K562 (cell line): ENCODE results near the gene C1QTNF12. TPM values are rescaled to one million over a fixed set of nuclear protein-coding genes. Genes with fewer than 3 reads are reported as not detected.

Experiments used
- E2F1 ChIP-seq: sonication (generic); formaldehyde crosslinking; IDR thresholded peaks from 2 replicates; pipeline ENCODE4 v1.8.1; 2023; ENCODE audit warnings: mild to moderate bottlenecking, missing genetic modification reagents, moderate library complexity
- FOXK1 ChIP-seq: sonication (generic); formaldehyde crosslinking; IDR thresholded peaks from 2 replicates; pipeline ENCODE4 v1.8.0; 2022; ENCODE audit warnings: missing genetic modification reagents, mild to moderate bottlenecking, borderline replicate concordance
- KDM5B ChIP-seq: fragments of 200-600 bp; sonication (generic); IDR thresholded peaks from 2 replicates; pipeline ENCODE4 v1.6.1; 2012; ENCODE audit warnings: low read depth, mild to moderate bottlenecking, moderate library complexity, low read length, control low read depth, inconsistent platforms; ENCODE audit not compliant: insufficient replicate concordance
- MEF2A ChIP-seq: IDR thresholded peaks from 2 replicates; pipeline ENCODE4 v1.6.1; 2011; ENCODE audit warnings: low read depth, mild to moderate bottlenecking, low read length, moderate library complexity; ENCODE audit not compliant: control insufficient read depth
- POLR2G ChIP-seq: fragments of 200-400 bp; formaldehyde crosslinking; IDR thresholded peaks from 2 replicates; pipeline ENCODE4 v1.6.1; 2017; ENCODE audit warnings: low read depth, mild to moderate bottlenecking, antibody characterized with exemption, low read length, moderate library complexity
- U2AF1 ChIP-seq: fragments of 200-400 bp; formaldehyde crosslinking; optimal IDR thresholded peaks from 2 replicates; pipeline ENCODE3; 2017; ENCODE audit warnings: mild to moderate bottlenecking, low read depth, low read length, moderate library complexity
- ZNF212 ChIP-seq: fragments of 450-650 bp; formaldehyde crosslinking; IDR thresholded peaks from 2 replicates; pipeline ENCODE4 v1.4.0; 2020; ENCODE audit warnings: mild to moderate bottlenecking
- ZNF232 ChIP-seq: sonication (generic); formaldehyde crosslinking; IDR thresholded peaks from 2 replicates; pipeline ENCODE4 v1.8.0; 2022; ENCODE audit warnings: mild to moderate bottlenecking, missing genetic modification reagents
- ZNF398 ChIP-seq: fragments of 250-450 bp; sonication (Bioruptor Pico); IDR thresholded peaks from 2 replicates; pipeline ENCODE4 v1.8.0; 2021; ENCODE audit warnings: moderate library complexity, mild to moderate bottlenecking, inconsistent platforms
- ZNF408 ChIP-seq: fragments of 250-450 bp; sonication (Bioruptor Pico); IDR thresholded peaks from 2 replicates; pipeline ENCODE4 v1.4.0; 2020; ENCODE audit warnings: low read depth, mild to moderate bottlenecking, moderate library complexity
- polyA plus RNA-seq, 8 experiments: library from polyadenylated mRNA; depleted of rRNA in 4 of 8; stranded (reverse) in 5 of 8; unstranded in 3 of 8; fragments of >200 nt; fragmentation: Nextera tagmentation in 2 of 8; fragmentation: Illumina TruSeq in 1 of 8; extraction: Ambion mirVana in 2 of 8; extraction: Trizol in 1 of 8; gene quantifications; 2 replicates each; pipeline versions ENCODE4 v1.2.1 to v1.2.3, GENCODE V29; 2011 to 2014; ENCODE audit warnings: inconsistent platforms in 1 of 8, missing spikeins in 1 of 8
- total RNA-seq, 7 experiments: library from RNA; depleted of rRNA in 6 of 7; stranded (reverse); fragments of >200 nt in 6 of 7; fragmentation: Illumina TruSeq in 2 of 7; extraction: Trizol in 2 of 7; gene quantifications; 2 replicates each; pipeline versions ENCODE4 v1.2.1 to v1.2.3, GENCODE V29; 2011 to 2021; ENCODE audit warnings: low replicate concordance in 1 of 7

The C1QTNF12 gene
- total and polyA plus RNA-seq, 9 of the 15 experiments (the other 6 are each of a cell fraction or from before 2014, with no cell fraction given): 0.11 to 4.3 (median 0.93) TPM; not detected in 3

GRCh38 chr1:1256956-1257871, 10.7 kb upstream of the C1QTNF12 start (continued):
- TF ChIP-seq ZNF398 (CRISPR knock-in tag) (no peak), E2F1 (CRISPR knock-in tag) (no peak), MEF2A (no peak), U2AF1 (no peak), KDM5B (no peak), ZNF232 (CRISPR knock-in tag) (no peak), POLR2G (peak; percentile 63), ZNF212 (CRISPR knock-in tag) (no peak), ZNF408 (CRISPR knock-in tag) (no peak), FOXK1 (CRISPR knock-in tag) (no peak)
- TF ChIP-seq, all 486 proteins: peak for 4
